Osteoblast (primary cell): ENCODE measurements around the gene CDV3. TPM values are rescaled to one million over a fixed set of nuclear protein-coding genes. Genes with fewer than 3 reads are reported as not detected.

Source experiments
- DNase-seq: peaks from one replicate; pipeline ENCODE4 v3.0.0; 2011; ENCODE audit warnings: low spot score, mixed read lengths; ENCODE audit not compliant: insufficient read length; ENCODE audit errors: missing footprints
- H2AFZ ChIP-seq: 2 replicates; pipeline ENCODE4 v1.6.0; 2011; ENCODE audit warnings: mild to moderate bottlenecking, low read length
- H3K27ac ChIP-seq: 2 replicates; pipeline ENCODE4 v1.5.1; 2011; ENCODE audit warnings: mild to moderate bottlenecking, low read depth, low read length, moderate library complexity
- H3K27me3 ChIP-seq: 2 replicates; pipeline ENCODE4 v1.6.0; 2012; ENCODE audit warnings: mild to moderate bottlenecking, control low read depth, inconsistent platforms, low read length, moderate library complexity; ENCODE audit not compliant: insufficient read depth
- H3K36me3 ChIP-seq: 2 replicates; pipeline ENCODE4 v1.5.1; 2011; ENCODE audit warnings: mild to moderate bottlenecking, low read length, control low read depth, moderate library complexity; ENCODE audit not compliant: insufficient read depth
- H3K4me1 ChIP-seq: 2 replicates; pipeline ENCODE4 v1.5.1; 2011; ENCODE audit warnings: mild to moderate bottlenecking, low read length, control low read depth, moderate library complexity; ENCODE audit not compliant: insufficient read depth
- H3K4me2 ChIP-seq: 2 replicates; pipeline ENCODE4 v1.6.0; 2011; ENCODE audit warnings: mild to moderate bottlenecking, low read length; ENCODE audit not compliant: insufficient read depth
- H3K4me3 ChIP-seq: fragments of 200-600 bp; sonication (generic); 3 replicates; pipeline ENCODE4 v1.5.1; 2012; ENCODE audit warnings: mild to moderate bottlenecking, low read length, inconsistent platforms; ENCODE audit not compliant: insufficient read depth
- H3K79me2 ChIP-seq: 2 replicates; pipeline ENCODE4 v1.6.0; 2012; ENCODE audit warnings: mild to moderate bottlenecking, low read length, control low read depth, inconsistent platforms; ENCODE audit not compliant: insufficient read depth
- H3K9me3 ChIP-seq: 2 replicates; pipeline ENCODE4 v1.5.1; 2011; ENCODE audit warnings: low read depth, low read length, control low read depth
- H4K20me1 ChIP-seq: 2 replicates; pipeline ENCODE4 v1.6.0; 2012; ENCODE audit warnings: mild to moderate bottlenecking, low read length, control low read depth; ENCODE audit not compliant: insufficient read depth
- CTCF ChIP-seq: IDR thresholded peaks from 2 replicates; pipeline ENCODE4 v1.5.1; 2011; ENCODE audit warnings: mild to moderate bottlenecking, low read depth, low read length, moderate library complexity; ENCODE audit errors: extremely low read depth
- total RNA-seq: library from RNA; depleted of rRNA; stranded (reverse); fragments of >200 nt; gene quantifications from 2 replicates; pipeline ENCODE4 v1.2.3, GENCODE V29; 2012

Gene CDV3
- total RNA-seq, 1 donor: 166 TPM

GRCh38 chr3:133576169-133576568 is 2.7 kb downstream of the CDV3 start:
- Histone ChIP-seq H3K27ac (peak overlapping the region; percentile 43), H4K20me1 (peaks cover 49% of the 10 kb centered on the region), H3K27me3 (no peaks in the 10 kb centered on the region), H3K4me3 (peak overlapping the region; percentile 80), H3K36me3 (peaks cover 50% of the 10 kb centered on the region), H3K9me3 (no peaks in the 10 kb centered on the region), H3K4me2 (peak overlapping the region; percentile 90), H3K79me2 (peaks cover 66% of the 10 kb centered on the region), H3K4me1 (peaks cover 40% of the 10 kb centered on the region), H2AFZ (no peak overlapping the region)
- DNase-seq: no peak
- no peak for TF ChIP-seq CTCF

GRCh38 chr3:133578548-133579191 is 5.2 kb downstream of the CDV3 start:
- Histone ChIP-seq H3K4me3 (no peak overlapping the region), H3K4me1 (peaks cover 28% of the 10 kb centered on the region), H3K27me3 (no peaks in the 10 kb centered on the region), H3K27ac (no peak overlapping the region), H3K79me2 (peaks cover 89% of the 10 kb centered on the region), H3K36me3 (peaks cover 74% of the 10 kb centered on the region), H3K9me3 (no peaks in the 10 kb centered on the region), H3K4me2 (peak overlapping the region; percentile 14), H4K20me1 (peaks cover 68% of the 10 kb centered on the region), H2AFZ (no peak overlapping the region)
- DNase-seq: no peak
- peak; percentile 64 for TF ChIP-seq CTCF

GRCh38 chr3:133583396-133583795 is 9.9 kb downstream of the CDV3 start:
- Histone ChIP-seq H3K27ac (no peak overlapping the region), H3K4me2 (no peak overlapping the region), H4K20me1 (peaks cover 49% of the 10 kb centered on the region), H3K4me3 (no peak overlapping the region), H3K27me3 (no peaks in the 10 kb centered on the region), H3K79me2 (peaks cover 72% of the 10 kb centered on the region), H3K9me3 (no peaks in the 10 kb centered on the region), H3K4me1 (peaks cover 9% of the 10 kb centered on the region), H3K36me3 (peaks cover 88% of the 10 kb centered on the region), H2AFZ (no peak overlapping the region)
- no peak for DNase-seq
- no peak for TF ChIP-seq CTCF

- Histone ChIP-seq H3K27me3 (no peaks in the 10 kb centered on the region), H3K4me2 (no peak overlapping the region), H3K36me3 (peaks cover 61% of the 10 kb centered on the region), H4K20me1 (peaks cover 26% of the 10 kb centered on the region), H2AFZ (no peak overlapping the region), H3K79me2 (peaks cover 29% of the 10 kb centered on the region), H3K4me3 (no peak overlapping the region), H3K27ac (no peak overlapping the region), H3K4me1 (peaks cover 40% of the 10 kb centered on the region), H3K9me3 (no peaks in the 10 kb centered on the region)
- DNase-seq: no peak
- no peak for TF ChIP-seq CTCF
Observed at GRCh38 chr3:133588035-133588434, 14.5 kb downstream of the CDV3 start.
